GM19452 (cell line): ENCODE measurements around the gene CRKL.
"Not testable (repeated sequence)": the region's sequence is repeated elsewhere in the genome, so short reads cannot be mapped to it uniquely, and the experiment has no call there.

ENCODE experiments used
- ATAC-seq: cut with Tn5 transposase; IDR thresholded peaks from one replicate; pipeline ENCODE4 v1.9.1; 2021; ENCODE audit not compliant: unreplicated experiment

The CRKL gene

GRCh38 chr22:20965888-20966855 lies 49.0 kb downstream of the CRKL start:
- ATAC-seq, result no peak

GRCh38 chr22:20966883-20967696 lies 49.9 kb downstream of the CRKL start, which contains the start of gene AIFM3:
TSS of gene AIFM3 (plus strand) at chr22:20967255. CDS start at chr22:20967945, 690 bp downstream.
- ATAC-seq, result no peak

- no peak for ATAC-seq
Observed at GRCh38 chr22:20967697-20968211, 50.5 kb downstream of the CRKL start.

GRCh38 chr22:20968281-20968977 lies 51.2 kb downstream of the CRKL start:
- ATAC-seq, result no peak

GRCh38 chr22:20970939-20971657 lies 53.9 kb downstream of the CRKL start:
- ATAC-seq, result no peak

GRCh38 chr22:20972014-20972694 lies 54.9 kb downstream of the CRKL start:
- ATAC-seq, result not testable (repeated sequence)

GRCh38 chr22:20972933-20973577 lies 55.8 kb downstream of the CRKL start:
- ATAC-seq, result no peak

GRCh38 chr22:20973634-20974286 lies 56.6 kb downstream of the CRKL start:
- ATAC-seq, result no peak

GRCh38 chr22:20974336-20974955 lies 57.2 kb downstream of the CRKL start:
- ATAC-seq, result no peak

- no peak for ATAC-seq
Observed at GRCh38 chr22:20975541-20976290, 58.5 kb downstream of the CRKL start.

- ATAC-seq, result no peak
Observed at GRCh38 chr22:20976291-20976877, 59.2 kb downstream of the CRKL start.

- no peak for ATAC-seq
Observed at GRCh38 chr22:20977019-20977418, 59.8 kb downstream of the CRKL start.

- ATAC-seq, result no peak
Observed at GRCh38 chr22:20977516-20978170, 60.4 kb downstream of the CRKL start.

- no peak for ATAC-seq
Observed at GRCh38 chr22:20978419-20978818, 61.2 kb downstream of the CRKL start.

- no peak for ATAC-seq
Observed at GRCh38 chr22:20979243-20979809, 62.1 kb downstream of the CRKL start.

GRCh38 chr22:20979940-20980453 lies 62.8 kb downstream of the CRKL start:
- no peak for ATAC-seq
